Activated naive CD4-positive, alpha-beta T cell (primary cell): ENCODE data around the gene QRFP.

Experiments
- DNase-seq, 4 experiments: peaks; one replicate each; lab custom pipeline; 2025; lab: John Stamatoyannopoulos, UW

Gene QRFP

GRCh38 chr9:130896233-130897014 lies at the start of gene QRFP:
QRFP (minus strand) TSS chr9:130896812; CDS start chr9:130893838, 2,974 bp downstream.
- no peak for DNase-seq

GRCh38 chr9:130945173-130945572 lies 48.6 kb upstream of the QRFP start:
- DNase-seq, result no peak

- no peak for DNase-seq
Observed at GRCh38 chr9:130944510-130945058, 48.0 kb upstream of the QRFP start.

- DNase-seq, result no peak
Observed at GRCh38 chr9:130943777-130944176, 47.2 kb upstream of the QRFP start.

GRCh38 chr9:130943221-130943620 lies 46.6 kb upstream of the QRFP start:
- no peak for DNase-seq

GRCh38 chr9:130942679-130943078 lies 46.1 kb upstream of the QRFP start:
- no peak for DNase-seq

- no peak for DNase-seq
Observed at GRCh38 chr9:130942084-130942483, 45.5 kb upstream of the QRFP start.

GRCh38 chr9:130940693-130941576 lies 44.3 kb upstream of the QRFP start:
- peak; percentile 44 to 65 (median 62) for DNase-seq

- DNase-seq, result no peak
Observed at GRCh38 chr9:130940027-130940549, 43.5 kb upstream of the QRFP start.

- no peak for DNase-seq
Observed at GRCh38 chr9:130939405-130940026, 42.9 kb upstream of the QRFP start.

- no peak for DNase-seq
Observed at GRCh38 chr9:130938652-130939404, 42.2 kb upstream of the QRFP start, which contains the start of gene FIBCD1. FIBCD1 (minus strand) TSS chr9:130939247; CDS start chr9:130938607, 640 bp downstream.

GRCh38 chr9:130938184-130938651 lies 41.6 kb upstream of the QRFP start:
- no peak for DNase-seq

GRCh38 chr9:130937146-130938076 lies 40.8 kb upstream of the QRFP start:
- DNase-seq, result no peak

GRCh38 chr9:130936285-130937117 lies 39.9 kb upstream of the QRFP start:
- DNase-seq, result no peak

GRCh38 chr9:130935648-130936271 lies 39.1 kb upstream of the QRFP start:
- DNase-seq, result no peak

GRCh38 chr9:130934702-130935647 lies 38.4 kb upstream of the QRFP start:
- no peak for DNase-seq

GRCh38 chr9:130934246-130934645 lies 37.6 kb upstream of the QRFP start:
- no peak for DNase-seq
